ENCODE measurements around the gene DNAJB11.

The DNAJB11 gene

GRCh38 chr3:186589121-186589520 is 18.6 kb downstream of the DNAJB11 start:
- Mint-ChIP-seq H3K9me3 (no peaks in the 10 kb centered on the region), H3K4me3 (no peak overlapping the region), H3K36me3 (ENCODE audit: low read depth) (peaks cover 19% of the 10 kb centered on the region), H3K27ac (no peak overlapping the region), H3K27me3 (ENCODE audit: low read depth, poor library complexity) (no peaks in the 10 kb centered on the region), H3K4me1 (peaks cover under 1% of the 10 kb centered on the region)
- peak; percentile 20 for TF ChIP-seq CTCF (IDR thresholded peaks at IDR 0.05)
- no peak for DNase-seq

- no peak overlapping the region for H3K4me3 Mint-ChIP-seq
- H3K27me3 Mint-ChIP-seq (ENCODE audit: low read depth, poor library complexity): no peaks in the 10 kb centered on the region
Observed at GRCh38 chr3:186589856-186590579, 19.5 kb downstream of the DNAJB11 start.

DNA sequence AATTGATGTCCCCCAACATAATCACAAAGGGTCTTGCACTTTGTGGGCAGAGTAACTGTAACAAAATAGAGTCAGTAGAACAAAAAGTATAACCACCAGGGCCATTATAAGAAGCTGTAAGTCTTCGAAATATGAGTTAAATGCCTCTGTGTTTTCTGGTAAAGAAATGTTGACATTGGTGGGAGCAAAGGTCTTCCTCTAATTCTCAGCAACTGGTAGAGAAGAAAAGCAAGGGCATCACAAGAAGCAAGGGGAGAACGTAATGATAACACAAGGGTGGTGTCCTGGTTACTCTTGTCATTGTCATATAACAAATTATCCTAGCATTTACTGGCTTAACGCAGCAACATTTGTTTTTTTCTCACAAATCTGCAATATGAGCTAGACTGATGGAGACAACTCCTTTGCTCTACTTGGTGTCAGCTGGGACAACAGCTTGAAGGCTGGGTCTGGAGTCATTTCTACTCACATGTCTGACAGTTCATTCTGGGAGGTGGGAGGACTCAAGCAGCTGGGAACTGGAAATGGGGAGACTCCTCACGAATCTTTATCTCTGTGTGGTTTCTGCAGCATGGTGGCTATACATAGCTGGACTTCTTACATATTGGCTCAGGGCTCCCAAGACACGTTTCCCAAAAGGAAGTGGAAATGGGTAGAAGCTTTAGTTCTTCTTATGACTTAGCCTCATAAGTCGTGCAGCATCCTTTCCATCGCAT is 20.2 kb downstream of the DNAJB11 start:
- Mint-ChIP-seq H3K27me3 (ENCODE audit: low read depth, poor library complexity) (no peaks in the 10 kb centered on the region), H3K4me3 (no peak overlapping the region), H3K4me1 (peaks cover 10% of the 10 kb centered on the region), H3K36me3 (ENCODE audit: low read depth) (peaks cover 5% of the 10 kb centered on the region), H3K9me3 (no peaks in the 10 kb centered on the region), H3K27ac (no peak overlapping the region)
- TF ChIP-seq CTCF (IDR thresholded peaks at IDR 0.05): no peak
- no peak for DNase-seq

More at GRCh38 chr3:186589856-186590579, 19.5 kb downstream of the DNAJB11 start:
- DNase-seq: no peak
- H3K9me3 Mint-ChIP-seq: no peaks in the 10 kb centered on the region
- peaks cover 10% of the 10 kb centered on the region for H3K36me3 Mint-ChIP-seq (ENCODE audit: low read depth)
- H3K4me1 Mint-ChIP-seq: peaks cover 10% of the 10 kb centered on the region
- no peak for TF ChIP-seq CTCF (IDR thresholded peaks at IDR 0.05)
- no peak overlapping the region for H3K27ac Mint-ChIP-seq

GRCh38 chr3:186592682-186593081 is 22.2 kb downstream of the DNAJB11 start:
- TF ChIP-seq CTCF (IDR thresholded peaks at IDR 0.05): no peak
- H3K4me1 Mint-ChIP-seq: peaks cover 16% of the 10 kb centered on the region
- no peak for DNase-seq
- H3K27ac Mint-ChIP-seq: no peak overlapping the region
- H3K27me3 Mint-ChIP-seq (ENCODE audit: low read depth, poor library complexity): peaks cover 6% of the 10 kb centered on the region
- no peaks in the 10 kb centered on the region for H3K9me3 Mint-ChIP-seq
- no peak overlapping the region for H3K4me3 Mint-ChIP-seq
- no peaks in the 10 kb centered on the region for H3K36me3 Mint-ChIP-seq (ENCODE audit: low read depth)

DNA sequence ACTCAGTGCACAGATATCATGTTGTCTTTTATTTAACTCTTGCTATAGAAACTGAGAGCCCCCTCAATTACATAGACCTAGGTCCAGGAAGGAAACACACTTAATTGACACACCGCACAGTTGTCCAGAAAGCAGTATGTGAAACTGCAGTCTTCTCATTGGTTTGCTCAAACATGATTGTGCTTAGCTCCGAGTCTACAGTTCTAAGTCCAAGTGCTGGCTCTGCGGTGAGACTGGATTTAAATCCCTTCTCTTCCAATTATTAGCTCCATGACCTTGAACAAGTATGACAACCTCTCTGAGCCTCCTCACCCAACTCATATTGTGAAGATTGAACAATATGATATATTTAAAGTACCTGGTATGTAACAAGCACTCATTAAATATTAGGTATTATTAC is 23.3 kb downstream of the DNAJB11 start:
- Mint-ChIP-seq H3K9me3 (no peaks in the 10 kb centered on the region), H3K27ac (no peak overlapping the region), H3K27me3 (ENCODE audit: low read depth, poor library complexity) (peaks cover 8% of the 10 kb centered on the region), H3K36me3 (ENCODE audit: low read depth) (no peaks in the 10 kb centered on the region), H3K4me1 (peaks cover 23% of the 10 kb centered on the region), H3K4me3 (no peak overlapping the region)
- no peak for TF ChIP-seq CTCF (IDR thresholded peaks at IDR 0.05)
- no peak for DNase-seq
